K562 (cell line): ENCODE results near the gene PCNX2. TPM values are rescaled to one million over a fixed set of nuclear protein-coding genes. Genes with fewer than 3 reads are reported as not detected.

Source experiments
- BRF1 ChIP-seq: IDR thresholded peaks from 3 replicates; pipeline ENCODE4 v1.6.1; 2011; ENCODE audit warnings: borderline replicate concordance, mild to moderate bottlenecking; ENCODE audit not compliant: insufficient read length; ENCODE audit errors: extremely low read depth
- GABPB2 ChIP-seq: fragments of 250-450 bp; sonication (Bioruptor Pico); conservative IDR thresholded peaks from 2 replicates; pipeline ENCODE4 v1.5.1; 2021; ENCODE audit warnings: mild to moderate bottlenecking
- GTF2E2 ChIP-seq: fragments of 200-800 bp; sonication (Bioruptor generic); IDR thresholded peaks from 2 replicates; pipeline ENCODE4 v1.6.1; 2016; ENCODE audit warnings: missing genetic modification characterization, missing compliant biosample characterization
- HDAC6 ChIP-seq: IDR thresholded peaks from 2 replicates; pipeline ENCODE4 v1.6.1; 2012; ENCODE audit warnings: low read depth, mild to moderate bottlenecking, control low read depth, inconsistent platforms, low read length, moderate library complexity
- MBD2 ChIP-seq: sonication (generic); IDR thresholded peaks from 2 replicates; pipeline ENCODE4 v1.6.1; 2016; ENCODE audit warnings: low read depth, borderline replicate concordance
- TOE1 ChIP-seq, 2 experiments: fragments of 450-650 bp in 1 of 2; sonication (generic) in 1 of 2; formaldehyde crosslinking in 1 of 2; IDR thresholded peaks; 2 replicates each; pipeline versions ENCODE4 v1.7.1 to v1.8.0; 2016 to 2022; ENCODE audit warnings: borderline replicate concordance in 2 of 2, mild to moderate bottlenecking in 2 of 2, antibody characterized with exemption in 1 of 2, inconsistent platforms in 1 of 2, low read depth in 1 of 2, missing genetic modification reagents in 1 of 2, moderate library complexity in 1 of 2
- ZNF133 ChIP-seq: fragments of 250-450 bp; sonication (Bioruptor Pico); IDR thresholded peaks from 2 replicates; pipeline ENCODE4 v1.4.0; 2020; ENCODE audit warnings: mild to moderate bottlenecking
- ZNF408 ChIP-seq: fragments of 250-450 bp; sonication (Bioruptor Pico); IDR thresholded peaks from 2 replicates; pipeline ENCODE4 v1.4.0; 2020; ENCODE audit warnings: low read depth, mild to moderate bottlenecking, moderate library complexity
- ZNF830 ChIP-seq: fragments of 250-450 bp; sonication (Bioruptor Pico); IDR thresholded peaks from 2 replicates; pipeline ENCODE4 v1.5.0; 2021; ENCODE audit warnings: mild to moderate bottlenecking
- polyA plus RNA-seq, 8 experiments: library from polyadenylated mRNA; depleted of rRNA in 4 of 8; stranded (reverse) in 5 of 8; unstranded in 3 of 8; fragments of >200 nt; fragmentation: Nextera tagmentation in 2 of 8; fragmentation: Illumina TruSeq in 1 of 8; extraction: Ambion mirVana in 2 of 8; extraction: Trizol in 1 of 8; gene quantifications; 2 replicates each; pipeline versions ENCODE4 v1.2.1 to v1.2.3, GENCODE V29; 2011 to 2014; ENCODE audit warnings: inconsistent platforms in 1 of 8, missing spikeins in 1 of 8
- total RNA-seq, 7 experiments: library from RNA; depleted of rRNA in 6 of 7; stranded (reverse); fragments of >200 nt in 6 of 7; fragmentation: Illumina TruSeq in 2 of 7; extraction: Trizol in 2 of 7; gene quantifications; 2 replicates each; pipeline versions ENCODE4 v1.2.1 to v1.2.3, GENCODE V29; 2011 to 2021; ENCODE audit warnings: low replicate concordance in 1 of 7
- TF ChIP-seq, protein P1 (sequence below): fragments of 250-450 bp; sonication (Bioruptor Pico); IDR thresholded peaks from 2 replicates; pipeline ENCODE4 v1.4.0; 2020
- TF ChIP-seq, protein P2 (sequence below), 2 experiments: IDR thresholded peaks in 1 of 2; conservative IDR thresholded peaks in 1 of 2; 2 replicates each; pipeline ENCODE4 v1.6.1; 2016; ENCODE audit warnings: low read depth in 2 of 2, mild to moderate bottlenecking in 1 of 2, missing compliant biosample characterization in 1 of 2, missing genetic modification characterization in 1 of 2, moderate library complexity in 1 of 2
- TF ChIP-seq, protein P3 (sequence below): IDR thresholded peaks from 2 replicates; pipeline ENCODE4 v1.6.1; 2014; ENCODE audit warnings: antibody characterized with exemption
- TF ChIP-seq, protein P4 (sequence below), 3 experiments: fragments of 200-800 bp in 1 of 3; fragments of 250-450 bp in 1 of 3; fragments of 450-650 bp in 1 of 3; sonication (Bioruptor Pico) in 1 of 3; sonication (Bioruptor generic) in 1 of 3; formaldehyde crosslinking in 1 of 3; IDR thresholded peaks; 2 replicates each; pipeline versions ENCODE4 v1.6.1 to v1.8.0; 2016 to 2022; ENCODE audit warnings: mild to moderate bottlenecking in 2 of 3, missing genetic modification characterization in 2 of 3, missing compliant biosample characterization in 1 of 3, moderate library complexity in 1 of 3
- TF ChIP-seq, protein P5 (sequence below): fragments of 250-450 bp; sonication (Bioruptor Pico); IDR thresholded peaks from 2 replicates; pipeline ENCODE4 v1.8.0; 2021; ENCODE audit warnings: borderline replicate concordance, mild to moderate bottlenecking, moderate library complexity; ENCODE audit not compliant: poor library complexity, severe bottlenecking

PCNX2 gene
- total and polyA plus RNA-seq, 9 of the 15 experiments (the other 6 are each of a cell fraction or from before 2014, with no cell fraction given) = 0.07 to 0.33 TPM; not detected in 7

DNA sequence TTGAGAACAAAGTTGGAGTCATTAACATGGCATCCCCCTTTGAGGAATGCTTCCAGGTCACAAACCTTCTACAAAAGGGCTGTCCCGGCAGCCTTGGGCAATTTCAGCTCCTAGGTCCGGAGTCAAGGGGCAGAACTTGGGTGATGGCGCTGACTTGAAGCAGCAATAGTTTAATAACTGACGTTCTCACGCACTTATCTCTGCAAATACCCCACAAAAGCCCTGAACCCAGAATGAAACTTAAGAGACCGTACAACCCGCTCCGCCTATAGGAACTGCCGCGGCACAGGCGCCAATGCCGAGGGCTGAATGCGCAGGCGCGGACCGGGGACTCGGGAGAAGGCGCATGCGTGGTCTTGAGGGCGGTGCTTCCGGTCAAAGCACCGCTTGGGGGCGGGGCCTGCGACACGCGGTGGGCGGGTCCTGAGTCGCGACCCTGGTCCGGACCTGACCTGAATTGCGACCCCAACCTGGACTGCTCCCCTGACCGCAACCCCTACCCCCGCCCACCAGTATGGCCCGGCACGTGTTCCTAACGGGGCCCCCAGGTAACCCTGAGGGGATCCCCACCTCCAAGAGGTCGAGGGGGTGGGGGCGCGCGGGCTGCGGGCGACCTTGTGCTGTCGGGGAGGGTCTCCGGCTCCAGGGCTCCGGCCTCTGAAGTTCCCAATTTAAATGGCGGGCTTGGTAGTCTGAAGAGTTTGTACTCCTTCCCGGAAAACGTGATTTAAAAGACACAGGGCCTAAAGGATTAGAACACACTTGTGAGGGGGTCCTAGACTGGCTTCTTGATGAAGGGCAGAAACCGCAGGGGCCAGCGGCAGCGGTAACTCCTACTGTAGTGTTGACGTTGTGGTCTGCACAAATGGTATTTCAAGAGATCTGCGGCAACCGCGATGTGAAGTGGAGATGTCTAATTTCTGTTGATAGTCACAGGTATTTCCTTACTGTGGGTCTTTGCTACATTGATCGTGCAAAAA, 345.0 kb downstream of the PCNX2 start, which contains the start of gene NTPCR (continued):
- TF ChIP-seq, protein P1, sequence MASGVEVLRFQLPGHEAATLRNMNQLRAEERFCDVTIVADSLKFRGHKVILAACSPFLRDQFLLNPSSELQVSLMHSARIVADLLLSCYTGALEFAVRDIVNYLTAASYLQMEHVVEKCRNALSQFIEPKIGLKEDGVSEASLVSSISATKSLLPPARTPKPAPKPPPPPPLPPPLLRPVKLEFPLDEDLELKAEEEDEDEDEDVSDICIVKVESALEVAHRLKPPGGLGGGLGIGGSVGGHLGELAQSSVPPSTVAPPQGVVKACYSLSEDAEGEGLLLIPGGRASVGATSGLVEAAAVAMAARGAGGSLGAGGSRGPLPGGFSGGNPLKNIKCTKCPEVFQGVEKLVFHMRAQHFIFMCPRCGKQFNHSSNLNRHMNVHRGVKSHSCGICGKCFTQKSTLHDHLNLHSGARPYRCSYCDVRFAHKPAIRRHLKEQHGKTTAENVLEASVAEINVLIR (CRISPR knock-in tag) = no peak; the same call in 1 of the 2 replicates
- TF ChIP-seq, protein P2, sequence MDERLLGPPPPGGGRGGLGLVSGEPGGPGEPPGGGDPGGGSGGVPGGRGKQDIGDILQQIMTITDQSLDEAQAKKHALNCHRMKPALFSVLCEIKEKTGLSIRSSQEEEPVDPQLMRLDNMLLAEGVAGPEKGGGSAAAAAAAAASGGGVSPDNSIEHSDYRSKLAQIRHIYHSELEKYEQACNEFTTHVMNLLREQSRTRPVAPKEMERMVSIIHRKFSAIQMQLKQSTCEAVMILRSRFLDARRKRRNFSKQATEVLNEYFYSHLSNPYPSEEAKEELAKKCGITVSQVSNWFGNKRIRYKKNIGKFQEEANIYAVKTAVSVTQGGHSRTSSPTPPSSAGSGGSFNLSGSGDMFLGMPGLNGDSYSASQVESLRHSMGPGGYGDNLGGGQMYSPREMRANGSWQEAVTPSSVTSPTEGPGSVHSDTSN (CRISPR knock-in tag; IDR thresholded peaks at IDR 0.05; ENCODE audit: low read depth) = no peak
- TF ChIP-seq, protein P2 (tag; conservative IDR thresholded peaks at IDR 0.05; ENCODE audit: low read depth) = no peak
- no peak for TF ChIP-seq ZNF408
- TF ChIP-seq BRF1 = no peak
- TF ChIP-seq ZNF830 (CRISPR knock-in tag) = no peak
- TF ChIP-seq GTF2E2 = no peak; the same call in 1 of the 2 replicates
- no peak for TF ChIP-seq TOE1 (IDR thresholded peaks at IDR 0.05; ENCODE audit: borderline replicate concordance)
- no peak for TF ChIP-seq TOE1 (CRISPR knock-in tag; IDR thresholded peaks at IDR 0.05; ENCODE audit: borderline replicate concordance, low read depth)
- 0 out of 2 replicates have a peak, but pooled peaks have one; percentile 38 for TF ChIP-seq ZNF133 (CRISPR knock-in tag)
- TF ChIP-seq GABPB2 (CRISPR knock-in tag) = no peak
- TF ChIP-seq, protein P3, sequence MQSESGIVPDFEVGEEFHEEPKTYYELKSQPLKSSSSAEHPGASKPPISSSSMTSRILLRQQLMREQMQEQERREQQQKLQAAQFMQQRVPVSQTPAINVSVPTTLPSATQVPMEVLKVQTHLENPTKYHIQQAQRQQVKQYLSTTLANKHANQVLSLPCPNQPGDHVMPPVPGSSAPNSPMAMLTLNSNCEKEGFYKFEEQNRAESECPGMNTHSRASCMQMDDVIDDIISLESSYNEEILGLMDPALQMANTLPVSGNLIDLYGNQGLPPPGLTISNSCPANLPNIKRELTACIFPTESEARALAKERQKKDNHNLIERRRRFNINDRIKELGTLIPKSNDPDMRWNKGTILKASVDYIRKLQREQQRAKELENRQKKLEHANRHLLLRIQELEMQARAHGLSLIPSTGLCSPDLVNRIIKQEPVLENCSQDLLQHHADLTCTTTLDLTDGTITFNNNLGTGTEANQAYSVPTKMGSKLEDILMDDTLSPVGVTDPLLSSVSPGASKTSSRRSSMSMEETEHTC = no peak
- TF ChIP-seq, protein P4, sequence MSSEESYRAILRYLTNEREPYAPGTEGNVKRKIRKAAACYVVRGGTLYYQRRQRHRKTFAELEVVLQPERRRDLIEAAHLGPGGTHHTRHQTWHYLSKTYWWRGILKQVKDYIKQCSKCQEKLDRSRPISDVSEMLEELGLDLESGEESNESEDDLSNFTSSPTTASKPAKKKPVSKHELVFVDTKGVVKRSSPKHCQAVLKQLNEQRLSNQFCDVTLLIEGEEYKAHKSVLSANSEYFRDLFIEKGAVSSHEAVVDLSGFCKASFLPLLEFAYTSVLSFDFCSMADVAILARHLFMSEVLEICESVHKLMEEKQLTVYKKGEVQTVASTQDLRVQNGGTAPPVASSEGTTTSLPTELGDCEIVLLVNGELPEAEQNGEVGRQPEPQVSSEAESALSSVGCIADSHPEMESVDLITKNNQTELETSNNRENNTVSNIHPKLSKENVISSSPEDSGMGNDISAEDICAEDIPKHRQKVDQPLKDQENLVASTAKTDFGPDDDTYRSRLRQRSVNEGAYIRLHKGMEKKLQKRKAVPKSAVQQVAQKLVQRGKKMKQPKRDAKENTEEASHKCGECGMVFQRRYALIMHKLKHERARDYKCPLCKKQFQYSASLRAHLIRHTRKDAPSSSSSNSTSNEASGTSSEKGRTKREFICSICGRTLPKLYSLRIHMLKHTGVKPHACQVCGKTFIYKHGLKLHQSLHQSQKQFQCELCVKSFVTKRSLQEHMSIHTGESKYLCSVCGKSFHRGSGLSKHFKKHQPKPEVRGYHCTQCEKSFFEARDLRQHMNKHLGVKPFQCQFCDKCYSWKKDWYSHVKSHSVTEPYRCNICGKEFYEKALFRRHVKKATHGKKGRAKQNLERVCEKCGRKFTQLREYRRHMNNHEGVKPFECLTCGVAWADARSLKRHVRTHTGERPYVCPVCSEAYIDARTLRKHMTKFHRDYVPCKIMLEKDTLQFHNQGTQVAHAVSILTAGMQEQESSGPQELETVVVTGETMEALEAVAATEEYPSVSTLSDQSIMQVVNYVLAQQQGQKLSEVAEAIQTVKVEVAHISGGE (CRISPR knock-in tag; IDR thresholded peaks at IDR 0.05) = peak in 1 of 3 experiments; percentile 82; a peak in 2 of 6 replicates
- no peak for TF ChIP-seq HDAC6
- no peak for TF ChIP-seq MBD2
- TF ChIP-seq, protein P5, sequence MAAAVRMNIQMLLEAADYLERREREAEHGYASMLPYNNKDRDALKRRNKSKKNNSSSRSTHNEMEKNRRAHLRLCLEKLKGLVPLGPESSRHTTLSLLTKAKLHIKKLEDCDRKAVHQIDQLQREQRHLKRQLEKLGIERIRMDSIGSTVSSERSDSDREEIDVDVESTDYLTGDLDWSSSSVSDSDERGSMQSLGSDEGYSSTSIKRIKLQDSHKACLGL = no peak
